ENCODE data around the gene AARSD1. TPM values are rescaled to one million over a fixed set of nuclear protein-coding genes. Genes with fewer than 3 reads are reported as not detected.
"Not testable (repeated sequence)": the region's sequence is repeated elsewhere in the genome, so short reads cannot be mapped to it uniquely, and the experiment has no call there.

Gene AARSD1
- total and polyA plus RNA-seq, 2 donors, result 34.2 to 42.5 TPM

- H3K9me3 ChIP-seq (ENCODE audit: control insufficient read depth in 2 of 2, insufficient read depth in 1 of 2, low read length in 1 of 2), result peaks cover 0 to 4% of the 10 kb centered on the region in 2 donors
- DNase-seq (ENCODE audit: low read depth in 6 of 9, low spot score in 9 of 9), result peak in 1 of 9 donors; percentile 22
- H3K27ac ChIP-seq (ENCODE audit: low read depth in 1 of 2, low read length in 1 of 2), result peak overlapping the region in 1 of 2 donors; percentile 5
- H3K36me3 ChIP-seq (ENCODE audit: control insufficient read depth in 2 of 2, insufficient read depth in 2 of 2, low read length in 1 of 2), result peaks cover 45 to 47% of the 10 kb centered on the region in 2 donors
- no peak overlapping the region for H3K4me3 ChIP-seq (ENCODE audit: low read length in 2 of 2)
- H3K4me1 ChIP-seq (ENCODE audit: control insufficient read depth in 2 of 2, insufficient read depth in 2 of 2, low read length in 2 of 2), result peaks cover 10 to 15% of the 10 kb centered on the region in 2 donors
- H3K27me3 ChIP-seq (ENCODE audit: control insufficient read depth in 2 of 2, insufficient read depth in 1 of 2, low read length in 1 of 2), result no peaks in the 10 kb centered on the region
- 70% methylated on average over 1 of the region's 1 CpG for WGBS
Measured at GRCh38 chr17:42985225-42985624, 21.0 kb upstream of the AARSD1 start.

GRCh38 chr17:42982266-42982665 is 18.0 kb upstream of the AARSD1 start:
- H3K27ac ChIP-seq (ENCODE audit: low read depth in 1 of 2, low read length in 1 of 2), result no peak overlapping the region
- no peaks in the 10 kb centered on the region for H3K27me3 ChIP-seq (ENCODE audit: control insufficient read depth in 2 of 2, insufficient read depth in 1 of 2, low read length in 1 of 2)
- H3K4me1 ChIP-seq (ENCODE audit: control insufficient read depth in 2 of 2, insufficient read depth in 2 of 2, low read length in 2 of 2), result peaks cover 14 to 26% of the 10 kb centered on the region in 2 donors
- no peak overlapping the region for H3K4me3 ChIP-seq (ENCODE audit: low read length in 2 of 2)
- peaks cover 0 to 4% of the 10 kb centered on the region in 2 donors for H3K9me3 ChIP-seq (ENCODE audit: control insufficient read depth in 2 of 2, insufficient read depth in 1 of 2, low read length in 1 of 2)
- DNase-seq (ENCODE audit: low read depth in 6 of 9, low spot score in 9 of 9), result no peak
- peaks cover 19 to 26% of the 10 kb centered on the region in 2 donors for H3K36me3 ChIP-seq (ENCODE audit: control insufficient read depth in 2 of 2, insufficient read depth in 2 of 2, low read length in 1 of 2)

DNA sequence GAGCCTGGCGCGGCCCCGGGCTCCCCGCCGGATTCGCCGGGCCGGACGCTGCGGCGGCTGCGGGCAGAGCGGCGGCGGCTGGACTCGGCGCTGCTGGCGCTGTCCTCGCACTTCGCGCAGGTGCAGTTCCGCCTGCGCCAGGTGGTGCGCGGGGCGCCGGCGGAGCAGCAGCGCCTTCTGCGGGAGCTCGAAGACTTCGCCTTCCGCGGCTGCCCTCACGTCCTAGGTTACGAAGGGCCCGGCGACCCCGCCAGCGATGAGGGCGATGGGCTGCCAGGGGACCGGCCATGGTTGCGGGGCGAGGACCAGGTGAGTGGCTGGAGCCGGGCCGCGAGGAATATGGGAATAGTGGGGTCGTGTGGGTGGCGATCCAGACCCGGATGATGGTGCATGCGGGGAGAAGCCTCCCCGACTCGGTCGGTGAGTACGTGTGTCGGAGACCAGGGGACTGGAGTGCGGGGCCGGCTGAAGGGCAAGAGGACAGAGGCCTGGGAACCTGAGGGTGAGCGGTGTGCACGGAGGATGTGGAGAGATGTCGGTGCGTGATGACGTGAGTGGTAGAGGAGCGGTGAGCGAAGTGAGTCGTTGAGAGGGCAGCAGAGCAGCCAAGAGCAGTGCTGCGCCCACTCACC is 16.6 kb upstream of the AARSD1 start:
- Histone ChIP-seq H3K27me3 (ENCODE audit: control insufficient read depth in 2 of 2, insufficient read depth in 1 of 2, low read length in 1 of 2) (no peaks in the 10 kb centered on the region), H3K9me3 (ENCODE audit: control insufficient read depth in 2 of 2, insufficient read depth in 1 of 2, low read length in 1 of 2) (peaks cover 0 to 4% of the 10 kb centered on the region in 2 donors), H3K36me3 (ENCODE audit: control insufficient read depth in 2 of 2, insufficient read depth in 2 of 2, low read length in 1 of 2) (peaks cover 6 to 15% of the 10 kb centered on the region in 2 donors), H3K27ac (ENCODE audit: low read depth in 1 of 2, low read length in 1 of 2) (peak overlapping the region; percentile 86 to 93), H3K4me3 (ENCODE audit: low read length in 2 of 2) (peak overlapping the region; percentile 85 to 97), H3K4me1 (ENCODE audit: control insufficient read depth in 2 of 2, insufficient read depth in 2 of 2, low read length in 2 of 2) (peaks cover 14 to 26% of the 10 kb centered on the region in 2 donors)
- DNase-seq (ENCODE audit: low read depth in 6 of 9, low spot score in 9 of 9), result peak in 6 of 9 donors; percentile 30 to 66 (median 40)
- WGBS, result under 1% methylated on average over 67 of the region's 67 CpGs

GRCh38 chr17:42980274-42980765 is 16.1 kb upstream of the AARSD1 start, which contains the start of gene RUNDC1:
Gene RUNDC1 (plus strand): TSS chr17:42980565. CDS start chr17:42980577, 12 bp downstream.
- Histone ChIP-seq H3K9me3 (ENCODE audit: control insufficient read depth in 2 of 2, insufficient read depth in 1 of 2, low read length in 1 of 2) (peaks cover 0 to 4% of the 10 kb centered on the region in 2 donors), H3K4me1 (ENCODE audit: control insufficient read depth in 2 of 2, insufficient read depth in 2 of 2, low read length in 2 of 2) (peaks cover 14 to 26% of the 10 kb centered on the region in 2 donors), H3K4me3 (ENCODE audit: low read length in 2 of 2) (peak within 1 kb of the TSS; percentile 85 to 97), H3K36me3 (ENCODE audit: control insufficient read depth in 2 of 2, insufficient read depth in 2 of 2, low read length in 1 of 2) (peaks cover 4 to 9% of the 10 kb centered on the region in 2 donors), H3K27me3 (ENCODE audit: control insufficient read depth in 2 of 2, insufficient read depth in 1 of 2, low read length in 1 of 2) (no peaks in the 10 kb centered on the region), H3K27ac (ENCODE audit: low read depth in 1 of 2, low read length in 1 of 2) (peak within 1 kb of the TSS; percentile 86 to 93)
- DNase-seq (ENCODE audit: low read depth in 6 of 9, low spot score in 9 of 9), result peak; percentile 71 to 94 (median 86)
- under 1% methylated on average over 39 of the region's 39 CpGs for WGBS

GRCh38 chr17:42979511-42980273 is 15.4 kb upstream of the AARSD1 start, which contains the start of gene PTGES3L:
Gene PTGES3L (minus strand): TSS chr17:42980080. CDS start chr17:42980053, 27 bp downstream.
- Histone ChIP-seq H3K27me3 (ENCODE audit: control insufficient read depth in 2 of 2, insufficient read depth in 1 of 2, low read length in 1 of 2) (no peaks in the 10 kb centered on the region), H3K4me1 (ENCODE audit: control insufficient read depth in 2 of 2, insufficient read depth in 2 of 2, low read length in 2 of 2) (peaks cover 14 to 26% of the 10 kb centered on the region in 2 donors), H3K36me3 (ENCODE audit: control insufficient read depth in 2 of 2, insufficient read depth in 2 of 2, low read length in 1 of 2) (peaks cover 0 to 5% of the 10 kb centered on the region in 2 donors), H3K4me3 (ENCODE audit: low read length in 2 of 2) (peak within 1 kb of the TSS; percentile 85 to 97), H3K9me3 (ENCODE audit: control insufficient read depth in 2 of 2, insufficient read depth in 1 of 2, low read length in 1 of 2) (peaks cover 0 to 4% of the 10 kb centered on the region in 2 donors), H3K27ac (ENCODE audit: low read depth in 1 of 2, low read length in 1 of 2) (peak within 1 kb of the TSS; percentile 86 to 93)
- WGBS, result 39% methylated on average over 21 of the region's 21 CpGs
- DNase-seq (ENCODE audit: low read depth in 6 of 9, low spot score in 9 of 9), result peak in 3 of 9 donors; percentile 14 to 38 (median 36)

- not testable (repeated sequence) for H3K27ac ChIP-seq (ENCODE audit: low read depth in 1 of 2, low read length in 1 of 2); H3K4me3 ChIP-seq (ENCODE audit: low read length in 2 of 2); H3K9me3 ChIP-seq (ENCODE audit: control insufficient read depth in 2 of 2, insufficient read depth in 1 of 2, low read length in 1 of 2); H3K27me3 ChIP-seq (ENCODE audit: control insufficient read depth in 2 of 2, insufficient read depth in 1 of 2, low read length in 1 of 2); DNase-seq (ENCODE audit: low read depth in 6 of 9, low spot score in 9 of 9); H3K36me3 ChIP-seq (ENCODE audit: control insufficient read depth in 2 of 2, insufficient read depth in 2 of 2, low read length in 1 of 2)
- whole genome bisulfite sequencing, result 93% methylated on average over 16 of the region's 16 CpGs
- H3K4me1 ChIP-seq (ENCODE audit: control insufficient read depth in 2 of 2, insufficient read depth in 2 of 2, low read length in 2 of 2), result peaks cover 3 to 13% of the 10 kb centered on the region in 2 donors
Measured at GRCh38 chr17:42975701-42976100, 11.4 kb upstream of the AARSD1 start.

GRCh38 chr17:42975265-42975664 is 11.0 kb upstream of the AARSD1 start:
- no peak overlapping the region for H3K27ac ChIP-seq (ENCODE audit: low read depth in 1 of 2, low read length in 1 of 2)
- WGBS, result 70% methylated on average over 2 of the region's 2 CpGs
- H3K27me3 ChIP-seq (ENCODE audit: control insufficient read depth in 2 of 2, insufficient read depth in 1 of 2, low read length in 1 of 2), result no peaks in the 10 kb centered on the region

GRCh38 chr17:42973323-42973722 is 9.1 kb upstream of the AARSD1 start:
- H3K4me1 ChIP-seq (ENCODE audit: control insufficient read depth in 2 of 2, insufficient read depth in 2 of 2, low read length in 2 of 2); H3K4me3 ChIP-seq (ENCODE audit: low read length in 2 of 2); DNase-seq (ENCODE audit: low read depth in 6 of 9, low spot score in 9 of 9); H3K27me3 ChIP-seq (ENCODE audit: control insufficient read depth in 2 of 2, insufficient read depth in 1 of 2, low read length in 1 of 2); H3K36me3 ChIP-seq (ENCODE audit: control insufficient read depth in 2 of 2, insufficient read depth in 2 of 2, low read length in 1 of 2); H3K27ac ChIP-seq (ENCODE audit: low read depth in 1 of 2, low read length in 1 of 2); H3K9me3 ChIP-seq (ENCODE audit: control insufficient read depth in 2 of 2, insufficient read depth in 1 of 2, low read length in 1 of 2): not testable (repeated sequence)
- WGBS, result 97% methylated on average over 11 of the region's 18 CpGs

More at GRCh38 chr17:42975265-42975664, 11.0 kb upstream of the AARSD1 start:
- Histone ChIP-seq H3K9me3 (ENCODE audit: control insufficient read depth in 2 of 2, insufficient read depth in 1 of 2, low read length in 1 of 2) (no peaks in the 10 kb centered on the region), H3K4me3 (ENCODE audit: low read length in 2 of 2) (no peak overlapping the region), H3K4me1 (ENCODE audit: control insufficient read depth in 2 of 2, insufficient read depth in 2 of 2, low read length in 2 of 2) (peaks cover 3 to 12% of the 10 kb centered on the region in 2 donors), H3K36me3 (ENCODE audit: control insufficient read depth in 2 of 2, insufficient read depth in 2 of 2, low read length in 1 of 2) (no peaks in the 10 kb centered on the region)
- no peak for DNase-seq (ENCODE audit: low read depth in 6 of 9, low spot score in 9 of 9)

GRCh38 chr17:42971589-42971988 is 7.3 kb upstream of the AARSD1 start:
- DNase-seq (ENCODE audit: low read depth in 6 of 9, low spot score in 9 of 9), result no peak
- no peaks in the 10 kb centered on the region for H3K36me3 ChIP-seq (ENCODE audit: control insufficient read depth in 2 of 2, insufficient read depth in 2 of 2, low read length in 1 of 2)
- H3K27ac ChIP-seq (ENCODE audit: low read depth in 1 of 2, low read length in 1 of 2), result no peak overlapping the region
- H3K27me3 ChIP-seq (ENCODE audit: control insufficient read depth in 2 of 2, insufficient read depth in 1 of 2, low read length in 1 of 2), result no peaks in the 10 kb centered on the region
- no peaks in the 10 kb centered on the region for H3K4me1 ChIP-seq (ENCODE audit: control insufficient read depth in 2 of 2, insufficient read depth in 2 of 2, low read length in 2 of 2)
- no peak overlapping the region for H3K4me3 ChIP-seq (ENCODE audit: low read length in 2 of 2)
- H3K9me3 ChIP-seq (ENCODE audit: control insufficient read depth in 2 of 2, insufficient read depth in 1 of 2, low read length in 1 of 2), result no peaks in the 10 kb centered on the region
- WGBS, result 99% methylated on average over 5 of the region's 5 CpGs
